ENCODE data around the gene GGTA1. TPM values are rescaled to one million over a fixed set of nuclear protein-coding genes. Genes with fewer than 3 reads are reported as not detected.
"Not testable (repeated sequence)": the region's sequence is repeated elsewhere in the genome, so short reads cannot be mapped to it uniquely, and the experiment has no call there.

Gene GGTA1
- total and polyA plus RNA-seq, 4 experiments from 2014 or later, result not detected

GRCh38 chr9:121537283-121537682 lies 37.6 kb upstream of the GGTA1 start:
- intact Hi-C loops (cut with micrococcal nuclease), result no loop called here
- Mint-ChIP-seq H3K9me3 (peaks cover 0 to 3% (median 0%) of the 10 kb centered on the region in 8 donors), H3K4me1 (no peaks in the 10 kb centered on the region), H3K36me3 (no peaks in the 10 kb centered on the region), H3K27me3 (peaks cover 4 to 5% of the 10 kb centered on the region in 2 donors), H3K27ac (no peak overlapping the region), H3K4me3 (no peak overlapping the region)
- Histone ChIP-seq H3K27ac (ENCODE audit: low read depth, low read length) (no peak overlapping the region), H3K4me1 (ENCODE audit: insufficient read depth, low read length) (no peaks in the 10 kb centered on the region), H3K27me3 (ENCODE audit: insufficient read depth, low read length) (no peaks in the 10 kb centered on the region), H3K9me3 (ENCODE audit: control insufficient read depth in 1 of 2, low read length in 2 of 2) (no peaks in the 10 kb centered on the region), H3K4me3 (ENCODE audit: low read length in 2 of 2) (no peak overlapping the region), H3K36me3 (ENCODE audit: insufficient read depth, low read length) (no peaks in the 10 kb centered on the region)
- no peak for DNase-seq
- ChIA-PET POLR2A (ENCODE audit: partially characterized antibody) (no interaction called here), CTCF (ENCODE audit: partially characterized antibody) (interaction anchor here (4.0 kb wide), 1 partner anchor 10 kb away, joined by 19 read pairs; no protein-coding TSS in a partner anchor)

GRCh38 chr9:121532881-121533280 lies 33.2 kb upstream of the GGTA1 start:
- Mint-ChIP-seq H3K9me3 (peaks cover 0 to 4% (median 0%) of the 10 kb centered on the region in 8 donors), H3K36me3 (no peaks in the 10 kb centered on the region), H3K27ac (no peak overlapping the region), H3K4me3 (no peak overlapping the region), H3K4me1 (no peaks in the 10 kb centered on the region), H3K27me3 (peaks cover 6 to 10% of the 10 kb centered on the region in 2 donors)
- Histone ChIP-seq H3K27me3 (ENCODE audit: insufficient read depth, low read length) (no peaks in the 10 kb centered on the region), H3K4me3 (ENCODE audit: low read length in 2 of 2) (no peak overlapping the region), H3K4me1 (ENCODE audit: insufficient read depth, low read length) (no peaks in the 10 kb centered on the region), H3K36me3 (ENCODE audit: insufficient read depth, low read length) (no peaks in the 10 kb centered on the region), H3K27ac (ENCODE audit: low read depth, low read length) (no peak overlapping the region), H3K9me3 (ENCODE audit: control insufficient read depth in 1 of 2, low read length in 2 of 2) (no peaks in the 10 kb centered on the region)
- no peak for DNase-seq
- intact Hi-C loops (cut with micrococcal nuclease), result no loop called here
- ChIA-PET POLR2A (ENCODE audit: partially characterized antibody) (no interaction called here), CTCF (ENCODE audit: partially characterized antibody) (no interaction called here)

- no peak for DNase-seq
- no peaks in the 10 kb centered on the region for H3K36me3 ChIP-seq (ENCODE audit: insufficient read depth, low read length)
- Mint-ChIP-seq H3K27ac (no peak overlapping the region), H3K9me3 (peaks cover 0 to 4% (median 0%) of the 10 kb centered on the region in 8 donors), H3K4me3 (no peak overlapping the region), H3K4me1 (no peaks in the 10 kb centered on the region), H3K27me3 (peaks cover 11 to 12% of the 10 kb centered on the region in 2 donors), H3K36me3 (no peaks in the 10 kb centered on the region)
- POLR2A ChIA-PET (ENCODE audit: partially characterized antibody), result no interaction called here
- CTCF ChIA-PET (ENCODE audit: partially characterized antibody), result interaction anchor here (0.7 kb wide), 1 partner anchor 13 kb away, joined by 3 read pairs; no protein-coding TSS in a partner anchor
- H3K4me3 ChIP-seq (ENCODE audit: low read length in 2 of 2), result no peak overlapping the region
- no peak overlapping the region for H3K27ac ChIP-seq (ENCODE audit: low read depth, low read length)
- intact Hi-C loops (cut with micrococcal nuclease), result no loop called here
- no peaks in the 10 kb centered on the region for H3K4me1 ChIP-seq (ENCODE audit: insufficient read depth, low read length)
- H3K9me3 ChIP-seq (ENCODE audit: control insufficient read depth in 1 of 2, low read length in 2 of 2), result no peaks in the 10 kb centered on the region
- H3K27me3 ChIP-seq (ENCODE audit: insufficient read depth, low read length), result no peaks in the 10 kb centered on the region
Observed at GRCh38 chr9:121529237-121529987, 29.8 kb upstream of the GGTA1 start.

- Histone ChIP-seq H3K27ac (ENCODE audit: low read depth, low read length) (no peak overlapping the region), H3K27me3 (ENCODE audit: insufficient read depth, low read length) (no peaks in the 10 kb centered on the region), H3K36me3 (ENCODE audit: insufficient read depth, low read length) (no peaks in the 10 kb centered on the region), H3K4me3 (ENCODE audit: low read length in 2 of 2) (no peak overlapping the region), H3K4me1 (ENCODE audit: insufficient read depth, low read length) (no peaks in the 10 kb centered on the region), H3K9me3 (ENCODE audit: control insufficient read depth in 1 of 2, low read length in 2 of 2) (no peaks in the 10 kb centered on the region)
- intact Hi-C loops (cut with micrococcal nuclease), result no loop called here
- peaks cover 11 to 12% of the 10 kb centered on the region in 2 donors for H3K27me3 Mint-ChIP-seq
- CTCF ChIA-PET (ENCODE audit: partially characterized antibody), result no interaction called here
- H3K9me3 Mint-ChIP-seq, result peaks cover 0 to 4% (median 0%) of the 10 kb centered on the region in 8 donors
- no peaks in the 10 kb centered on the region for H3K4me1 Mint-ChIP-seq
- H3K4me3 Mint-ChIP-seq, result no peak overlapping the region
- POLR2A ChIA-PET (ENCODE audit: partially characterized antibody), result no interaction called here
- H3K27ac Mint-ChIP-seq, result no peak overlapping the region
- H3K36me3 Mint-ChIP-seq, result no peaks in the 10 kb centered on the region
- DNase-seq, result no peak
Observed at GRCh38 chr9:121528642-121529041, 29.0 kb upstream of the GGTA1 start.

- Histone ChIP-seq H3K27me3 (ENCODE audit: insufficient read depth, low read length) (no peaks in the 10 kb centered on the region), H3K27ac (ENCODE audit: low read depth, low read length) (no peak overlapping the region), H3K4me3 (ENCODE audit: low read length in 2 of 2) (no peak overlapping the region), H3K4me1 (ENCODE audit: insufficient read depth, low read length) (no peaks in the 10 kb centered on the region), H3K36me3 (ENCODE audit: insufficient read depth, low read length) (no peaks in the 10 kb centered on the region), H3K9me3 (ENCODE audit: control insufficient read depth in 1 of 2, low read length in 2 of 2) (no peaks in the 10 kb centered on the region)
- Mint-ChIP-seq H3K27me3 (peaks cover 9 to 13% of the 10 kb centered on the region in 2 donors), H3K9me3 (peaks cover 0 to 2% (median 2%) of the 10 kb centered on the region in 8 donors), H3K27ac (no peak overlapping the region), H3K4me1 (no peaks in the 10 kb centered on the region), H3K4me3 (no peak overlapping the region), H3K36me3 (no peaks in the 10 kb centered on the region)
- CTCF ChIA-PET (ENCODE audit: partially characterized antibody), result no interaction called here
- DNase-seq, result no peak
- POLR2A ChIA-PET (ENCODE audit: partially characterized antibody), result no interaction called here
- intact Hi-C loops (cut with micrococcal nuclease), result no loop called here
Observed at GRCh38 chr9:121527371-121527770, 27.7 kb upstream of the GGTA1 start.

- H3K27ac ChIP-seq (ENCODE audit: low read depth, low read length); DNase-seq; H3K4me1 Mint-ChIP-seq; H3K36me3 Mint-ChIP-seq; POLR2A ChIA-PET (ENCODE audit: partially characterized antibody); H3K4me3 ChIP-seq (ENCODE audit: low read length in 2 of 2); H3K36me3 ChIP-seq (ENCODE audit: insufficient read depth, low read length); CTCF ChIA-PET (ENCODE audit: partially characterized antibody); H3K9me3 ChIP-seq (ENCODE audit: control insufficient read depth in 1 of 2, low read length in 2 of 2); H3K4me3 Mint-ChIP-seq; H3K4me1 ChIP-seq (ENCODE audit: insufficient read depth, low read length); intact Hi-C loops (cut with micrococcal nuclease); H3K27me3 ChIP-seq (ENCODE audit: insufficient read depth, low read length); H3K9me3 Mint-ChIP-seq: not testable (repeated sequence)
- peak overlapping the region in 1 of 7 donors; percentile 36 for H3K27ac Mint-ChIP-seq
- H3K27me3 Mint-ChIP-seq, result peaks cover 5 to 13% of the 10 kb centered on the region in 2 donors
Observed at GRCh38 chr9:121519688-121520087, 20.0 kb upstream of the GGTA1 start.

GRCh38 chr9:121518634-121519033 lies 19.0 kb upstream of the GGTA1 start:
- intact Hi-C loops (cut with micrococcal nuclease), result no loop called here
- no peak overlapping the region for H3K27ac Mint-ChIP-seq
- peaks cover 5 to 14% of the 10 kb centered on the region in 2 donors for H3K27me3 Mint-ChIP-seq
- Histone ChIP-seq H3K36me3 (ENCODE audit: insufficient read depth, low read length) (no peaks in the 10 kb centered on the region), H3K4me3 (ENCODE audit: low read length in 2 of 2) (no peak overlapping the region), H3K27ac (ENCODE audit: low read depth, low read length) (no peak overlapping the region), H3K9me3 (ENCODE audit: control insufficient read depth in 1 of 2, low read length in 2 of 2) (no peaks in the 10 kb centered on the region), H3K27me3 (ENCODE audit: insufficient read depth, low read length) (no peaks in the 10 kb centered on the region), H3K4me1 (ENCODE audit: insufficient read depth, low read length) (no peaks in the 10 kb centered on the region)
- peaks cover 0 to 11% (median 2%) of the 10 kb centered on the region in 8 donors for H3K9me3 Mint-ChIP-seq
- H3K36me3 Mint-ChIP-seq, result no peaks in the 10 kb centered on the region
- no peak overlapping the region for H3K4me3 Mint-ChIP-seq
- ChIA-PET CTCF (ENCODE audit: partially characterized antibody) (no interaction called here), POLR2A (ENCODE audit: partially characterized antibody) (no interaction called here)
- no peaks in the 10 kb centered on the region for H3K4me1 Mint-ChIP-seq
- DNase-seq, result no peak

Data from CD4-positive, alpha-beta memory T cell (primary cell).